NCI-H345 treated with DMSO at 0.1 percent for 48 hours (cell line): ENCODE results near the gene KCNJ13.
"Not testable (repeated sequence)": the region's sequence is repeated elsewhere in the genome, so short reads cannot be mapped to it uniquely, and the experiment has no call there.

Source experiments
- DNase-seq: peaks from one replicate; lab custom pipeline; 2025; ENCODE audit not compliant: unreplicated experiment; lab: John Stamatoyannopoulos, UW

Gene KCNJ13

DNA sequence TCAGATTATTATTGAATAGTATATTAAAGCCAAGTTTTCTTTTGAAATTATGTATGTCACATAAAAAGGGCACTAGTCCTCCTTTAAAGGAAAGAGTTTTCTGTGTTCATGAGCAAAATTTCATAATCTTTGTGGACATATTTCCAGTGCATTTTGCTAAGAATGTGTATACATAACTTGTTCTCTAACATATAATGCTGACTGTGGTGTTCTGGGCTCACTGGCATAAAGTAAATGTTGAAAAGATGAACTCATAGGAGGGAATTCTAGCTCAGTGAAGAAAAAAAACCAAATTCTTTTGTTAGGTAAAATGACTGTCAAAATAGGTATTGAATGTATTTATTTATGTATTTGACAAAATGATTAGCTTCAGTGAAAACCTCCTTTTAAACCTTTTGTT lies 6.2 kb downstream of the KCNJ13 start:
- no peak for DNase-seq

DNA sequence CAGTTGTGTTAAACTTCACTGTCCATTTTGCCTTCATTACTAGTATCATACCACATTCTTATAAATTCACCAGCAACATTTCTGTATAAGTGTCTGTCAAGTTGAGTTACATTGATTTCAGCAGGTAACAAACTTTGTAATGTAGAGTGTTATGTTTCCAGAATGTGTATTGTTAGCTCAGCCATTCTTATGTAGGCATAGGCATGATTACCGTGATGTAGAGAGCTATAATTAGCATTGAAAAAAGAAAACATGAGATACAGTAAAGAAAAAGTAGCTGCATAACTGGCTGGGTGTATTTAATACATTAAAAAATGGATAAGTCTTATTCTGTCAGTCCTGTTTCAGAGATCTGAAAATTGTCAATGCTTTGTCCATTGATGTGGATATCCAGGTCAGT lies 8.5 kb downstream of the KCNJ13 start:
- no peak for DNase-seq

DNA sequence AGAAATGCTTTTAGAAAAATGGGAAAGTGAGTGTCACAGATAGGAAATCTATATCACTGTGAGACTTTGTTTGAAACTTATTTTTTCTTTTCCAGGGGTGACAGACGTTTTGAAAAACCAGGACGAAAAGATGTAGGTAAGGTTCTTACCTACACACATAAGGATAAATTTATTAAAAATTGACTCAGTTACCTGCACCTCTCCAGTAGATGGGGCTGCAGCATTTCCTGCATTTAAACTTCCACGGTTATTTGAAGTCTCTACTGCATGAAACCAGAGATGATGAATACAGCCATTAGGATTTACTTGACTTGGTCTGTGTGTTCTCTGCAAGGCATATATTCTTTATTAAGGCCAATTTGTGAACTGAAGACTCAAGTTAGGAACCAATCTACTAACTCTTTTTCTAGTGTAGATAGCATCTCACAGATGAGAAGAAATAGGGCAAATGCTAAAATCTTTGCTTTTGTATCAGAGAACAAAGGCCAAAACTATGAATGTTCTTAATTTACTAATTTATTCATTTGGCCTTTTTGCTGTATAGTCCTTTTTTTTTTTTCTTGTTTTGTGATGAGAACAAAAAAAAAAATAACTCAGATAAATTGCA lies 15.0 kb downstream of the KCNJ13 start:
- DNase-seq, result no peak

DNA sequence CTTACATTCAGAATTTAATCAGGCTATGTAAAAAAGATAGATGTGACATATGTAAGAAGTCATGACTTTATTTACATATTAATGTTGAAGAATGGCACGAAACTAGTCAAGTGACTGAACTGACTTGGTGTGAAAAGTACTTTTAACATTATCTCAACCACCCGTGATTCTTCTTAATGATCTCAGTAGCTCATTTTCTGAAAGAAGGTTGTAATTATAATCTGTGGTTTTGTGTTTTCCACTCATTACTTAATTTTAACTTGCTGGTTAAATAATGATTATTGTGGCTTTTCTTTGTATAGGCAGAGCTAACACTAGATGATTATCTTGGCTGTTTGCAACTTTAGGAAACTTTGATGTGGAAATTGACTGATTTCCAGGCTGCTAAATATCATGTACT lies 18.5 kb downstream of the KCNJ13 start:
- no peak for DNase-seq

DNA sequence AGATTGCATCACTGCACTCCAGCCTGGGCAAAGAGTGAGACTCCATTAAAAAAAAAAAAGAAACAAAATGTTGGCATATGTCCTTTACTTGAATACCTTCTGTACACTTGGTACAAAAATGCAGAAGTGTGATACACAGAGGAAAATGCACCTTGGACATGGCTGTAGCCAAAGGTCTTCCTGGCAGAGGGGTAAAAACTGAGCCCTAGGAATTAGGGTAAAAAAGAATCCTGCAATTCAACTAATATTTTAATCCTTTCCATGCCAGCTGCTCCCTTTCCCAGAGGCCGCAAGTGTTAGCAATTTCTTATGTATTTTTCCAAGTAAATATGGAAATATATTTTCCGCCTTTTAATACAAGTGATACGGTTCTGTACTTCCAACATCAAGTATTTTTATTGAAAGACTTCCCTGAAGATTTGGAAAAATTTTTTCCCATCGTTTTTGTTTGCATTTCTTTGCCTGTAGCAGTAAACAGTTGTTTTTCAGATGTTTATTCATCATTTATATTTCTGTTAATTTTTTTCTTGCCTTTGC lies 26.2 kb downstream of the KCNJ13 start:
- DNase-seq, result no peak

DNA sequence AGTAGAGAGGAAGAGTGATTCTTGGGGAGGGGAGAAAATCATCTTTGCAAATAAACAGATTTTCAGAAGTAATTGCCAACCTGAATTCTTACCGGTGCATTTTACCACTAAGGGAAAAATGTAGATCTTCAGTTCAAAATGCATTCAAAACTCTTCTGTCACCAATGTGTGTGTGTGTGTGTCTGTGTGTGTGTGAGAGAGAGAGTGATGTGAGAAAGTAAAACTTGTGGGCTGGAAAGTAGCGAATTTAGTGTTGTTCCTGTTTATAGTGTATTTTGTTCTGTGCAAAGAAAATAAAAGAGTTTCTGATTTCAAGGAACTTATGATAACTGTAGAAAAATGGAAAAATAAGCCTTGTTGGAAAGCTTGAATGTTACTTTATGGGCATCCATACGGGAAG lies 27.0 kb downstream of the KCNJ13 start:
- DNase-seq, result no peak

DNA sequence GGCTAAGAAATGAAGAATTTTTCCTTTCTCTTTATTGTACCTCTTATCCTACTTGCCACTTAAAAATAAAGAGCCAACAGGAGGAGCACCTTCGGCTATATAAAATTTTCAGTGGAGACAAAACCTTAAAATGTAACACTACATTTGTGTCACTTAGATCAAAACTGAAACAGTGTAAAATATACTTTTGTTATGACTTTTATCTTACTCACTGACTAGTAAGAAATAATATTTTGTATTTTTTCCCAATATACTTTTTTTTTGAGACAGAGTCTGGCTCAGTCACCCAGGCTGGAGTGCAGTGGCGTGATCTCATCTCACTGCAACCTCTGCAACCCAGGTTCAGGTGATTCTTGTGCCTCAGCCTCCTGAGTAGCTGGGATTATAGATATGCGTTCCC lies 28.3 kb downstream of the KCNJ13 start:
- DNase-seq, result no peak

DNA sequence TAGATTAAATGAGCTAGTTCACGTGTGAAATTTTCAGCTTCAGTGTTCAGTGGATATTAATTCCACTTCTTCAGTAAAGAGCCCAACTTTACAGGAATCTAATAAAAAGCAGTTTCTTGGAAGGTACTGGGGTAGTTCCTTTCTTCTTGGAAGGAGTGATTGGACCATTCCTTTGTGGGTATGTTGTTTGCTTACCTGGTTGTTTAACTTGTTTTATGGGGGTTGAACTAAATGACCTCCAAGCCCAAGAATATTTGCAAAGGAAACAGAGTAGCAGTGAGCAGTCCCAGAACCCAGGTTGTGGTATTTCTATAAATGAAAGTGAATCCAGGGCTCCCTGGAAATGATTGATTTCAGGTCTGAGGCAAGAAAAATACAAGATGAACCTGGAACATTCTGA lies 31.4 kb downstream of the KCNJ13 start:
- no peak for DNase-seq

DNA sequence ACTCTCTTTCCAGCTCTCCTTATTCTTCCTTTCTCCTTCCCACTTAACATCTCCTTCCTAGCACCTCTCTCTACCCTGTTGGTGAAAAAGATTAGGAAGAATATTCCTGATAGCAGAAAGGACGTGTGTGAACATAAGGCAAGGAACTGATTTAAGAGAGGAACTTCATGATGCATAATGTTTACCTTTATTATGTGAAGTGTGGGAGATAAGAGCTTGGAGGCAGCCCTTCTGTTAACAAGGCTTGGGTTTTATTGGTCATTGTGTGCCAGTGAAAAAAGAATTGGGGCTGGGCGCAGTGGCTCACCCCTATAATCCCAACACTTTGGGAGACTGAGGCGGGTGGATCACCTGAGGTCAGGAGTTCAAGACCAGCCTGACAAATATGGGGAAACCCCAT lies 34.4 kb downstream of the KCNJ13 start:
- DNase-seq, result no peak

DNA sequence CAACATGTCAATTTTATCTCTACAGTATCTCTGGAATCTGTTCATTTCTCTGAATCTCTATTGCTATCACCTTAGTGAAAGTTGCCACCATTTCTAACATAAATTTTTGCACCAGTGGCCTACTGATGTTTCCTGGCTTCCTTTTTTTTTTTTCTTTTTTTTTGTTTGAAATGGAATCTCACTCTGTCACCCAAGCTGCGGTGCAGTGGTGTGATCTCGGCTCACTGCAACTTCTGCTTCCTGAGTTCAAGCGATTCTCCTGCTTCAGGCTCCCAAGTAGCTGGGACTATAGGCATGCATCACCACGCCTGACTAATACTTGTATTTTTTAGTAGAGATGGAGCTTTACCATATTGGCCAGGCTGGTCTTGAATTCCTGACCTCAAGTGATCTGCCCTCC lies 35.1 kb downstream of the KCNJ13 start:
- no peak for DNase-seq

DNA sequence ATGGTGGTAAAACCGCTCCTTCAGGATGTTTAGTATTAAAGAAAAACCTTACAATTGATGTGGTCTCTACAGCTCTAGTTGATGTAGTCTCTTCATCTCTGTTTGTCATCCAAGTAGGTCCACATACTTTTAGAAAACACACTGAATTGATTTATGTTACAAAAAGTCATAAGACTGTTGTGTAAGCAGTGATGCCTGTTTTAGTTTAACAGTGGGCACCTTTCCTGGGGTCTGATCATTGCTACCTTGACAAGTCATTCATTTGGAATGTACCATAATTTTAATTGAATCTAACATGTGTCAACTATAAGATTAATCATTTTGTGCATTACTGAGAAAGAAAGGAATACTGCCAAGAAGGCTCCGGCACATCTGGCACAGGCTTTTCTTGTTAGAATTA lies 44.9 kb downstream of the KCNJ13 start:
- DNase-seq, result no peak

DNA sequence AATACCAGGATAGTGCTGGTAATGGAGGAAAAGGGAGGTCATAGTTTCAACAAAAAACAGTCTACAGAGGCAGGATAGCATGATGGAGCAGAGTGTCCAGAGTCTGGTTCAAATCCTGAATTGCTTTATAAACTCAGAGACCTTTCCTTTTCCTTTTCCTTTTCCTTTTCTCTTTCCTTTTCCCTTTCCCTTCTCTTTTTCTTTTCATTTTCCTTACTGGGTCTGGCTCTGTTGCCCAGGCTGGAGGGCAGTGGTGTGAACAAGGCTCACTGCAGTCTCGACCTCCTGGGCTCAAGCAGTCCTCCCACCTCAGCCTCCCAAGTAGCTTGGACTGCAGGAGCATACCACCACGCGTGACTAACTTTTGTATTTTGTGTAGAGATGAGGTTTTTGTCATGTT lies 47.6 kb downstream of the KCNJ13 start:
- DNase-seq, result no peak

DNA sequence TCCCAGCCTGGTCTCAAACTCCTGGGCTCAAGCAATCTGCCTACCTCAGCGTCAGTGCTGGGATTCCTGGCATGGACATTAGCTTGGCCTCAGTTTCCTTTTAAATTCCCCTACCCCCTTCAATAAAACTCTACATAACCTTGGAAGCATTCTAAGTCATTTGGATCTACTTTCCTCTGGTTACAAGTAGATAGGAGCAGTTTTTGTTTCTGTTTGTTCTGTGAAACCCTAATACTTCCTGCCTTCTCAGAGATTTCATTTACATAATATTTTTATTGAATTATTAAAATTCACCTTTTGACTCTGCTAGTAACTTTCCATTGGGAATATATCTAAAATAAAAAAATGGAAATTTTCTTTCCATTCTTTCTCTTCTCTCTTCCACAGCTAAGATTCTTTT lies 53.3 kb downstream of the KCNJ13 start:
- DNase-seq, result no peak

DNA sequence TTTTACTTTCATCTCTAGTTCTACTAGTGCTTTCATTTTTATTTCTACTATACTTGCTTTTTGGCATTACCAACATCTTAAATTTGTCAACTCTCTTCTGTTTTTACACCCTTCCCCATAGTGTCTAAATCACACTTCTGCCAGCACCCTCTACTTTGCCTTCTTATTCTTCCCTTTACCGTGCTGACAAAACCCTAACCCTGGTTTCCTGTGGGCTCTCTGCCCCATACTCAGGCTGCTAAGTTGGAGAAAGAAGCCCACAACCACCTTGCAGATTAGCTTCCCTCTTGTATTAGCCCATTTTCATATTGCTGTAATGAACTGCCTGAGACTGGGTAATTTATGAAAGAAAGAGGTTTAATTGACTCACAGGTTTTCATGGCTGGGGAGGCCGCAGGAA lies 54.5 kb downstream of the KCNJ13 start:
- no peak for DNase-seq

DNA sequence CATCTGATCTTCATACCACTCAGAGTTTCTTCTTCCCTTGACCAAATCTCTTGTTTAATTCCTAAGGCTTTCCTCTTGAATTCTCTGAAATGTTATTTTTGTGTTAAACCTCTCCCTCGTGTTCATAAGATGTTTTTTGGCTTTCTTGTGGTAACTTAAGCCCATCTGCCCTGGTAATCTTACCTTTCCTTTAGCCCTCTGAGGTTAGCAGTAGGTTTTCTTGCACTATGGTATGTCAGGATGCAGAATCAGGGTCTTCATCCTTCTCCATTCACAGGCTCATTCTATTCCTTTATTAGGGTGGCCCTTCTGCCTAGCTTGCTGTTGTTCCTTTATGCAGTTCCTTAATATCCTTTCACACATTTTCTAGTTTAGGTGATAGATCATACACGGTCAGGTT lies 55.1 kb downstream of the KCNJ13 start:
- no peak for DNase-seq

DNA sequence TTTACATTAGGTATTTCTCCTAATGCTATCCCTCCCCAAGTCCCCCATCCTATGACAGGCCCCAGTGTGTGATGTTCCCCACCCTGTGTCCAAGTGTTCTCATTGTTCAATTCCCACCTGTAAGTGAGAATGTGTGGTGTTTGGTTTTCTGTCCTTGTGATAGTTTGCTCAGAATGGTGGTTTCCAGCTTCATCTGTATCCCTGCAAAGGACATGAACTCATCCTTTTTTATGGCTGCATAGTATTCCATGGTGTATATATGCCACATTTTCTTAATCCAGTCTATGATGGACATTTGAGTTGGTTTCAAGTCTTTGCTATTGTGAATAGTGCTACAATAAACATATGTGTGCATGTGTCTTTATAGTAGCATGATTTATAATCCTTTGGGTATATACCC lies 56.3 kb downstream of the KCNJ13 start:
- not testable (repeated sequence) for DNase-seq
